NB4 (cell line): Measurements from ENCODE around the gene MDGA2.

ENCODE experiments used
- DNase-seq: peaks from one replicate; pipeline ENCODE4 v3.0.0; 2010; ENCODE audit warnings: low read depth
- H3K4me3 ChIP-seq: one replicate; pipeline ENCODE4 v1.5.1; 2011; ENCODE audit warnings: mild to moderate bottlenecking, low read depth, low read length, moderate library complexity
- MYC ChIP-seq: IDR thresholded peaks from 2 replicates; pipeline ENCODE4 v1.6.1; 2011; ENCODE audit warnings: low read depth, low read length
- POLR2A ChIP-seq: IDR thresholded peaks from 2 replicates; pipeline ENCODE4 v1.6.1; 2011; ENCODE audit warnings: mild to moderate bottlenecking; ENCODE audit not compliant: insufficient read length; ENCODE audit errors: extremely low read depth
- TF ChIP-seq, protein P1 (sequence below): IDR thresholded peaks from 2 replicates; pipeline ENCODE4 v1.6.1; 2011; ENCODE audit warnings: low read depth, low read length
- TF ChIP-seq, protein P2 (sequence below): IDR thresholded peaks from one replicate; pipeline ENCODE4 v1.5.1; 2012; ENCODE audit warnings: low read depth, low read length

Gene MDGA2

GRCh38 chr14:46840944-46841720 lies 834.3 kb downstream of the MDGA2 start:
- DNase-seq, result no peak
- H3K4me3 ChIP-seq, result no peak overlapping the region
- TF ChIP-seq MYC (no peak), POLR2A (no peak)
- TF ChIP-seq, protein P1, sequence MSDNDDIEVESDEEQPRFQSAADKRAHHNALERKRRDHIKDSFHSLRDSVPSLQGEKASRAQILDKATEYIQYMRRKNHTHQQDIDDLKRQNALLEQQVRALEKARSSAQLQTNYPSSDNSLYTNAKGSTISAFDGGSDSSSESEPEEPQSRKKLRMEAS, result no peak
- TF ChIP-seq, protein P2, sequence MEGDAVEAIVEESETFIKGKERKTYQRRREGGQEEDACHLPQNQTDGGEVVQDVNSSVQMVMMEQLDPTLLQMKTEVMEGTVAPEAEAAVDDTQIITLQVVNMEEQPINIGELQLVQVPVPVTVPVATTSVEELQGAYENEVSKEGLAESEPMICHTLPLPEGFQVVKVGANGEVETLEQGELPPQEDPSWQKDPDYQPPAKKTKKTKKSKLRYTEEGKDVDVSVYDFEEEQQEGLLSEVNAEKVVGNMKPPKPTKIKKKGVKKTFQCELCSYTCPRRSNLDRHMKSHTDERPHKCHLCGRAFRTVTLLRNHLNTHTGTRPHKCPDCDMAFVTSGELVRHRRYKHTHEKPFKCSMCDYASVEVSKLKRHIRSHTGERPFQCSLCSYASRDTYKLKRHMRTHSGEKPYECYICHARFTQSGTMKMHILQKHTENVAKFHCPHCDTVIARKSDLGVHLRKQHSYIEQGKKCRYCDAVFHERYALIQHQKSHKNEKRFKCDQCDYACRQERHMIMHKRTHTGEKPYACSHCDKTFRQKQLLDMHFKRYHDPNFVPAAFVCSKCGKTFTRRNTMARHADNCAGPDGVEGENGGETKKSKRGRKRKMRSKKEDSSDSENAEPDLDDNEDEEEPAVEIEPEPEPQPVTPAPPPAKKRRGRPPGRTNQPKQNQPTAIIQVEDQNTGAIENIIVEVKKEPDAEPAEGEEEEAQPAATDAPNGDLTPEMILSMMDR, result no peak

DNA sequence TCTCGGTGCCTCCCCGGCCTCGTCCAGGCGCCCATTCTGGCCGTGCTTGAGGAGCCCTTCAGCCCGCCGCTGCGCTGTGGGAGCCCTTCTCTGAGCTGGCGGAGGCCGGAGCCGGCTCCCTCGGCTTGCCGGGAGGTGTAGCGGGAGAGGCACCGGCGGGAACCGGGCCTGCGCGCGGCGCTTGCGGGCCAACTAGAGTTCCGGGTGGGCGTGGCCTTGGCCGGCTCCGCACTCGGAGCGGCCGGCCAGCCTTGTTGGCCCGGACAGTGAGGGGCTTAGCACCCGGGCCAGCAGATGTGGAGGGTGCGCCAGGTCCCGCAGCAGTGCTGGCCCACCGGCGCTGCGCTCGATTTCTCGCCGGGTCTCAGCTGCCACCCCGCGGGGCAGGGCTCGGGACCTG lies 855.1 kb downstream of the MDGA2 start:
- H3K4me3 ChIP-seq, result no peak overlapping the region
- TF ChIP-seq, protein P1, result no peak
- TF ChIP-seq MYC (no peak), POLR2A (no peak)
- TF ChIP-seq, protein P2, result no peak
- DNase-seq, result no peak

DNA sequence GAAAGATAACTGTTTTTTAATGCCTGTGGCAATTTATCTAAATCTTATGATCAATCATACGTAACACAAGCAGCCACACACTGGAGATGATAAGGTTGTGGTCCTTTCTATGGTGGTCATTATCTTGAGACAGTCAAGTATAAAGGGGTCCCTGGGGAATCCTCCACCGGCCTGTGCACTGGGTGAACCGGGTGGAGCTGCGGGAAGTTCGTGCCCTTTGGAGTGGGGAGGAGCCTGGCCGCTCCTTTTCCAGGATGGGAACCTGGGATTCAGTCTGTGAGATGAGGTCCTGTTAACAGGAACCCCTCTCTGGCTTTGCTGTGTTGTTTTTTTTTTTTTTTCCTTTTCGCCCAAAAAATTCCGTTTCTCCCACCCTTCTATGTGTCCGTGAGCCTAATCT lies 856.3 kb downstream of the MDGA2 start:
- DNase-seq, result no peak
- no peak overlapping the region for H3K4me3 ChIP-seq
- TF ChIP-seq, protein P1, result no peak
- no peak for TF ChIP-seq POLR2A
- no peak for TF ChIP-seq MYC
- TF ChIP-seq, protein P2, result no peak

GRCh38 chr14:46818147-46818546 lies 857.3 kb downstream of the MDGA2 start:
- no peak for DNase-seq
- no peak overlapping the region for H3K4me3 ChIP-seq
- TF ChIP-seq, protein P2, result no peak
- TF ChIP-seq MYC (no peak), POLR2A (no peak)
- TF ChIP-seq, protein P1, result no peak

DNA sequence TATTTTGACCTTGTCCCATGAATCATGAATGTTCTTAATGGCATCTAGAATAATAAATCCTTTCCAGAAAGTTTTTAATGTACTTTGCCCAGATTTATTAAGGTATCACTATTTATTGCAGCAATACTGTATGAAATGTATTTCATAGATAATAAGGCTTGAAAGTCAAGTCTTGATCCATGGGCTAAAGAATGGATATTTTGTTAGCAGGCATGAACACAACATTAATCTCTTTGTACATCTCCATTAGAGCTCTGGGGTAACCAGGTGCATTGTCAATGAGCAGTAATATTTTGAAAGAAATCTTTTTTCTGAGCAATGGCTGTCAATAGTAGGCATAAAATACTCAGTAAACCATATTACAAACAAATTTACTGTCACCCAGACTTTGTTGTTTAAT lies 882.3 kb downstream of the MDGA2 start:
- TF ChIP-seq MYC (no peak), POLR2A (no peak)
- TF ChIP-seq, protein P1, result no peak
- TF ChIP-seq, protein P2, result no peak

More for the DNA sequence above, 882.3 kb downstream of the MDGA2 start:
- no peak for DNase-seq
- H3K4me3 ChIP-seq, result no peak overlapping the region
